ENCODE results near the gene GALC.
"Not testable (repeated sequence)": the region's sequence is repeated elsewhere in the genome, so short reads cannot be mapped to it uniquely, and the experiment has no call there.

GALC gene

GRCh38 chr14:87992718-87993628 is at the start of gene GALC:
GALC (minus strand) TSS chr14:87993182; CDS start chr14:87993164, 18 bp downstream.
- no peak for DNase-seq

- no peak for DNase-seq
Measured at GRCh38 chr14:88040146-88040545, 47.2 kb upstream of the GALC start.

GRCh38 chr14:88039197-88039596 is 46.2 kb upstream of the GALC start:
- DNase-seq: no peak

GRCh38 chr14:88037325-88037724 is 44.3 kb upstream of the GALC start:
- no peak for DNase-seq

GRCh38 chr14:88036422-88036821 is 43.4 kb upstream of the GALC start:
- no peak for DNase-seq

- DNase-seq: no peak
Measured at GRCh38 chr14:88034076-88034475, 41.1 kb upstream of the GALC start.

GRCh38 chr14:88032373-88032772 is 39.4 kb upstream of the GALC start:
- DNase-seq: no peak

GRCh38 chr14:88030892-88031291 is 37.9 kb upstream of the GALC start:
- no peak for DNase-seq

- no peak for DNase-seq
Measured at GRCh38 chr14:88030079-88030478, 37.1 kb upstream of the GALC start.

GRCh38 chr14:88029500-88029899 is 36.5 kb upstream of the GALC start:
- DNase-seq: no peak

- DNase-seq: no peak
Measured at GRCh38 chr14:88026890-88027289, 33.9 kb upstream of the GALC start.

GRCh38 chr14:88025313-88025712 is 32.3 kb upstream of the GALC start:
- no peak for DNase-seq

- not testable (repeated sequence) for DNase-seq
Measured at GRCh38 chr14:88024252-88025086, 31.5 kb upstream of the GALC start.

- no peak for DNase-seq
Measured at GRCh38 chr14:88023658-88024187, 30.7 kb upstream of the GALC start.

- DNase-seq: no peak
Measured at GRCh38 chr14:88017535-88017934, 24.6 kb upstream of the GALC start.

GRCh38 chr14:88016768-88017167 is 23.8 kb upstream of the GALC start:
- no peak for DNase-seq

- DNase-seq: no peak
Measured at GRCh38 chr14:88013750-88014349, 20.9 kb upstream of the GALC start.

- no peak for DNase-seq
Measured at GRCh38 chr14:88012495-88012894, 19.5 kb upstream of the GALC start.

- DNase-seq: no peak
Measured at GRCh38 chr14:88010331-88010730, 17.3 kb upstream of the GALC start.

GRCh38 chr14:88009486-88009885 is 16.5 kb upstream of the GALC start:
- DNase-seq: no peak

- no peak for DNase-seq
Measured at GRCh38 chr14:88008039-88008742, 15.2 kb upstream of the GALC start.

GRCh38 chr14:88007608-88008007 is 14.6 kb upstream of the GALC start:
- no peak for DNase-seq
